Measurements from ENCODE around the gene NHP2.

The NHP2 gene

DNA sequence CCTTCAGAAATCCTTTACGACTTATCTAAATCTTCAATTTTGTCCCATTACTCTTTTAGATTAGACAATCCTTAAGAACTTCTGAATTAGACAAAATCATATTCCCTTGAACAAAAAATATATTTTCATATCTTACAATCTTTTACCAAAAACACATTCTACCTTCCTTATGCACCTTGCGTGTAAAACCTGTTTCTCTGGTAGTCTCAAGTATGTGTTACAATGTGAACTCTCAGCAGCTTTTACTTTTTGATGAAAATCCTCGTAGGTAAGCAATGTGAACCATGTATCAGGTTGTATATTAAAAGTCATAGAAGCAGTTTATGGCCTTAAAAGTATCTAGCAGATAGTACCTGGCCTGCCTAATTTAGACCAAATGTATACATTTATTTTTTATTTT, 20.8 kb upstream of the NHP2 start:
- DNase-seq (ENCODE audit: low read depth): no peak

DNA sequence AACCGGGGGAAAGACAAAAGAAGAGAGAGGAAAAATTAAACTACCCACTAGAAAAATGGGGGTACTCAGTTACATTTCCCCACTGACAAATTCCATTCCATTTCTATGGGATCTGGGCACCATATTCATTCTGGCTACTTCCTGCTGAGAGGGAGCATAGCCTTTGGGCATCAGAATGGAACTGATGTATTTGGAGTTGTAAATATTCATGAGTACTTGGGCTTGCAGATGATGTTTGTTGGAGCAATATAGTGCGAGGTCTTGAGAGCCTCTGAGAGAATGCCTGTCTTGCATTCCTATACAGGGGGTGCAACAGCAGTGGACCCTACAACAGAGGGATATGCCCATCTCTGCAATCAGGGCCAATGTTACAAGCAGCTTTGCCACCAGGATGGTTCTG, 16.8 kb upstream of the NHP2 start:
- DNase-seq (ENCODE audit: low read depth): no peak

DNA sequence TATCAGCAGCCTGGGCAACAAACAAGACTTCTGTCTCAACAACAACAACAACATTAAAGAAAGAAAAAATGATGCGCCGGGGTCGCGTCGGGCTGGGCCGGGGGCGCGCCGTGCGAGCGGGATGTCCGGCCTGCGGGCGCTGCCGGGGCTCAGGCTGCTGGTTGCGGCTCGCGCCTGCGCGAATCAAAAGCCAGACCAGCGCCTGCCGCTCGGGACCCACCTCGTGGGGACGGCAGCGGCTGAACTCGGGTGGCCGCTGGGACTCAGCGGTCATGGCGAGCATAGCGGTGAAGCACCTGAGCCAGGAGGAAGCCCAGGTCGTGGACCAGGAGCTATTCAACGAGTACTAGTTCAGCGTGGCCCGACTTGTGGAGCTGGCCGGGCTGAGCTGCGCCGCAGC, 11.9 kb upstream of the NHP2 start:
- no peak for DNase-seq (ENCODE audit: low read depth)

DNA sequence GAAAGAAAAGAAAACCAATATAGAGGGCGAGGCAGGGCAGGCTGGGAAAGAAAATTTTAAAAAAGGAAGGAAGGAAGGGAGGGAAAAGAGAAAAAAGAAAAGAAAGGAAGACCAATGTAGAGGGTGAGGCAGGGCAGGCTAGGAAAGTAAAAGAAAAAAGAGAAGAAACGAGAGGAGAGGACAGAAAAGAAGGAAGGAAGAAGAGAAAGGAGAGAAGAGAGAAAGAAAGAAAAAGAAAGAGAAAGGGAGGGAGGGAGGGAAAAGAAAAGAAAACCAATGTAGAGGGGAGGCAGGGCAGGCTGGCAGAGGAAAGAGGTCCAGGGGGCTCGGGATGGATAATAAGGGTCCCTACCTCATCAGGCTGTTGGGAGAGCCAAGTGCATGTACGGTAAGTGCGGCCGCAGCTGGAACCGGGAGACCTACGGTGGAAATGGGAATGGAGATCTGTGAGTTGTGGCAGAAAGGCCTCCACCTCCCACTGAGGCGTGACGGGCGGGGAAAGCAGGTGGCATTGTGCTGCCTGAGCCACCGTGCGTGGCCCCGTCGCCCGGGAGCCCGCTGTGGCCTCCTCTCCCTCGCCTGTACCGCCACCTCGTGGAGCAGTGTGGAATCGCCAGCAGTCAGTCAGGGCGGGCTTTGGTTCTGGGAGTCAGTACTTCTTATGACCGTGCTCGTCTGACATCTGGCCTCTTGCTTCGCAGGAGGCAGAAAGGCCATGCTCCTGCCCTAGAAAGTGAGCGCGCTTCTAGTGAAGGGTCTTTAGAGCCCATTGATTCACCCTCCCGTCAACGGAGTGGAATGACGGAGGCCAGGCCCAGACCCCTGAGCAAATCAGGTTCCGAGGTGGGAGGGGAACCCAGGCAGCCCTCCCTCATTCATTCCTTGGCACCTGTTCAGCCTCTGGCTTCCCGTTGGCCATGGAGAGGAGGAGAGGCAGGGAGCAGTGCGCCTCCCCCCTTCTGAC, 10.4 kb upstream of the NHP2 start:
- DNase-seq (ENCODE audit: low read depth): peak; percentile 87

DNA sequence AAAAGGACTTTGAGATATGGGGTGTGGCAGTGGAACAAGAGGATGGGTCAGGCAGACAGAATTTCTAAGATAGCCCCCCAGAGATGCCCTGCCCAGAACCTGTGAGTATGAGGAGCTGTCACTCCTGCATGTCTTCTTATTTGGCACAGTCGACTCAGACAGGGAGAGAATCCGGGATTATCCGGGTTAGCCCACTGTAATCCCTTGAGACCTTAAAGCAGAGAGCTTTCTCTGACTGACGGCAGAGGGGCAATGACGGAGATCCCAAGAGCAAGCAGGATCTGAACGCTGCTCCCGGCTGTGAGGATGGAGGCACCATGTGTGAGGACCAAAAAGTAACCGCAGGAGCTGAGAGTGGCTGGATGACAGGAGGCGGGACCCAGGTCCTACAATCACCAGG, 8.8 kb upstream of the NHP2 start:
- DNase-seq (ENCODE audit: low read depth): no peak

DNA sequence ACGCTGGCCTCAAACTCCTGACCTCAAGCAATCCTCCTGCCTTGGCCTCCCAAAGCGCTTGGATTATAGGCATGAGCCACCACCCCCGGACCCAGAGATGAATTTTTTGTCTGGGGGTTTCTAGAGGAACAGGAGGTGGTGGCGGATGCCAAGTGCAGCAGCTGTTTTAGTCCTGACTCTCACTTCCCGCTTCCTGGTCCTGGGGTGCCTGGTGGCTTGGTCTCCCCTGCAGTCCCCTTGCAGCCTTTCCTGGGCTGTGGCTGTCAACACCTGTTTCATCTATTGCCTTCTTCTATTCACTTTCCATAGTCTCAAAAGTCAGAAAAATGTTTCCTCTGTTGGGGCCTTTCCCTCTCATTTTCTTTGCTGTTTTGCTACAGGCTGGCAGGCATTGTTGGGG, 6.5 kb upstream of the NHP2 start:
- no peak for DNase-seq (ENCODE audit: low read depth)

DNA sequence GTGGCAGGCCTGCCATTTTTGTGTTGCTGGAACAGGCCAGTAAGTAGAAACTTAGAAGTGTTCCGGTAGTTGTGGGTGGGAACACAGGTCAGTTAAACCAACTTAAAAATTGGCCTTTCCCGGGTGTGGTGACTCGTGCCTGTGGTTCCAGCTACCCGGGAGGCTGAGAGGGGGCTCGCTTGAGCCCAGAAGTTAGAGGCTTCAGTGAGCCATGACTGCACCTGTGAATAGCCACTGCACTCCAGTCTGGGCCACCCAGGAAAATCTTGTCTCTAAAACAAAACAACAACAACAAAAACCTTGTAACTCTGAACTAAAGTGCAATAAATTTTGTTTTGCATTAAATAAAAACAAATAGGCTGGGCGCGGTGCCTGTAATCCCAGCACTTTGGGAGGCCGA, 1.4 kb upstream of the NHP2 start:
- no peak for DNase-seq (ENCODE audit: low read depth)

DNA sequence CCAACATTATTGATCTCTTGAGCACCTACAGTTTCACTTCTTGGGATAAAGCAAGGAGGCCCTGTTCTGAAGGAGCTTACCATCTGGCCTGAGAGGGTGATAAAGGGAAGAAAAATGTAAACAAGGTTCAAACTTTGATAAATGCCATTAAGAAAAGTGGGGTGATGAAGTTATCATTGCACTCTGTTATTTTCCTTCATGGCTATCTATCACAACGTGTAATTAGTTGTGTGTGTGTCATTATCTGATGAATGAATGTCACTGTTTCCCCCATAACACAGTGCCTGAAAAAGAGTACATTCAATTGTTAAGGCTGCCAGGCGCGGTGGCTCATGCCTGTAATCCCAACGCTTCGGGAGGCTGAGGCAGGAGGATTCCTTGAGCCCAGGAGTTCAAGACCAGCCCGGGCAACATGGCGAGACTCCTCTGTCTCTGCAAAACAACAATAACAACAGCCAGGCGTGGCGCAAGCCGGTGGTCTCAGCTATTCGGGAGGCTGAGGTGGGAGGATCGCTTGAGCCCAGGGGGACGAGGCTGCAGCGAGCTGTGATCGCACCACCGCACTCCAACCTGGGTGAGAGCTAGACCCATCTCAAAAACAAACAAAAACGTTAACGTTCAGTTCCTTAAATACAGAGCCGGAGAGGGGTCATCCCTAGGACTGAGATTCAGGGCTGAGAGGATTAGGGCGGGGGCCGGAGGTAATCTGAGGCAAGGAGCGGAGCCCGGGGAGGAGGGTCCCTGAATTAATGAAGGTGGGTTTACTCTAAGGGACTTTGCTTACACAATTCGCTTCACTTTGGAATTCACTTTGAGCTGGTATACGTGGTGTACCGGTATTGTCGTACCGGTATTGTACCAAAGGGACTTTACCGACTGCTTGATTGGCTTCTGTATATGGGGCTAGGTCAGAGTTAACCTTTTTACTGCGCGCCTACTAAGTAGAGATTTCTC, 917 bp downstream of the NHP2 start:
- DNase-seq (ENCODE audit: low read depth): no peak

DNA sequence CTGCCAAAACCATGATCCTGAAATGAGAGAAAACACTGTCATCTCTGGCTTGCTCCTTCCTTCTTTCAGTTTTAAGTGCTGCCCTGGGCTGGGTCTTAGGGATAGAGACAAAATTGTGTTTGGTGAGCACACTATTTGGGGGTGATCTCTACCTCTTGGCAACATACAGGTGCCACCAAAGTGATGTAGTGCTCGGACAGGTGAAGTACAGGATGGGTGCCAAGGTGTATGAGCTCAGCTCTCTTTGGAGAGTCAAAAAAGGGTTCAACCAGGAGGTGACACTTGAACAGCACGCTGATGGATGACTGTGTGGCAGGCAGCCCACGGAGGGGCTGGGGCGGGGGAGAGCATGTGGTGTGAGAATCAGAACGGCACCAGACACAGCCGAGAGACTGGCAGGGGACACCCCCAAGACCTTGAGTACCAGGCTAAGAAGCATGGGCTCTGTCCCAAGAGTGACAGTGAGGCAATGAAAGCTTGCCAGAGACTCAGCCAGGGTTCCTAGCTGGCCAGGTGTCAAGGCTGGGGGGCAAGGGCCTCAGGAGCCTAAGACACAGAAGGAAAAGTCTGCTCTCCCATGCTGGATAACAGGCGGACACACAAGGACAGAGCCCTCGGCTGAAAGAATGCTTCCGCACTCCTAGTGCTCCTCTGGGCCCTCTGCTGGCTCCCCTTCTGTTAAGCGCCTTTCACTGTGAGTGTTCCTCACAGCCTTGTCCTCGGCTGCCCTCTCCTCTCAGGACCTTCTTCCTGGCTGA, 2.5 kb downstream of the NHP2 start:
- no peak for DNase-seq (ENCODE audit: low read depth)

DNA sequence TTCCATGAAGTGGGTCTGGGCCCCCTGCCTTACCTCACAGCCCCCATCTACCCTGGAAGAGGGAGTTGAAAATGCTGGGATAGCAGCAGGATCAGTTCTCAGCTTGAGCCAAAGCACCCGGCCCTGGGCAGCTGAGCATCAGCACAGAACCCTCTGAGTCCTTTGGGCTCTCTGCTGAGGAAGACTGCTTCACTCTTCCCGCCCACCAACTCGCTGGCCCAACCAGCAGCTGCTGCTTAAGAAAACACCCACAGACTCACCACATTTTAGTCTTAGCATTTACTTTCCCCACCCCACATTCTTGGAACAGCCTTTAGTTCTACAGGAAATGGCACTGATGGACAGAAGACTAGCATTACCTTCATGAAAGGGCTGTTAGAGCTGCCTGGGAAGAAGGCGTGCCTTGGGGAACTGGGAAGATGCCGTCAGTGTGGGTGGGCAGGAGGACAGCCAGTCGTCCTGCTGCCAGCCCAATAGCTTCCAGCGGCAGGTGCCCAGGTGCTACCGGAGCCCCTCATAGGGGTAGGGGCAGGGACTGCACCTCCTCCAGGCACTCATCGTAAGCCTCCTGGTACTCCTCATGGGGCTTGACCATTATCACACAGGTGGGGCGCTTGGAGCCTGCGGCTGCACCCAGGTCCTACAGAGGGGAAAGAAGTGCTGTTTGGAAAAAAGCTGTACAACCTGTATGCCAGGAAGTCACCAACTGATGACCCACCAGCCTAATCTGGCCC, 4.3 kb downstream of the NHP2 start:
- DNase-seq (ENCODE audit: low read depth): no peak

DNA sequence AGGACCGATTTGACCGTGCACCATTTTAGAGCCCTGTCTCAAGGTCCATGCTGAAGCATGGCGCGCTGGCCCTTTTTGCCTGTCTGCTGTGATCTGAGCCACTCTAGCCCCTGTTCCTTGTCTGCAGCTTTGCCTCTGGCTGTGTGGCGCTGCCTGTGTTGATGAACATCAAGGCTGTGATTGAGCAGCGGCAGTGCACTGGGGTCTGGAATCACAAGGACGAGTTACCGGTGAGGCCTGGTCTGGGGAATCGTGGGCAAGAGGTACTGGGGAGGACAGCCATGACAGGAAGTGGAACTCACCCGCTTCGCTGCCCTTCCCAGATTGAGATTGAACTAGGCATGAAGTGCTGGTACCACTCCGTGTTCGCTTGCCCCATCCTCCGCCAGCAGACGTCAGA, 6.3 kb downstream of the NHP2 start:
- DNase-seq (ENCODE audit: low read depth): no peak

DNA sequence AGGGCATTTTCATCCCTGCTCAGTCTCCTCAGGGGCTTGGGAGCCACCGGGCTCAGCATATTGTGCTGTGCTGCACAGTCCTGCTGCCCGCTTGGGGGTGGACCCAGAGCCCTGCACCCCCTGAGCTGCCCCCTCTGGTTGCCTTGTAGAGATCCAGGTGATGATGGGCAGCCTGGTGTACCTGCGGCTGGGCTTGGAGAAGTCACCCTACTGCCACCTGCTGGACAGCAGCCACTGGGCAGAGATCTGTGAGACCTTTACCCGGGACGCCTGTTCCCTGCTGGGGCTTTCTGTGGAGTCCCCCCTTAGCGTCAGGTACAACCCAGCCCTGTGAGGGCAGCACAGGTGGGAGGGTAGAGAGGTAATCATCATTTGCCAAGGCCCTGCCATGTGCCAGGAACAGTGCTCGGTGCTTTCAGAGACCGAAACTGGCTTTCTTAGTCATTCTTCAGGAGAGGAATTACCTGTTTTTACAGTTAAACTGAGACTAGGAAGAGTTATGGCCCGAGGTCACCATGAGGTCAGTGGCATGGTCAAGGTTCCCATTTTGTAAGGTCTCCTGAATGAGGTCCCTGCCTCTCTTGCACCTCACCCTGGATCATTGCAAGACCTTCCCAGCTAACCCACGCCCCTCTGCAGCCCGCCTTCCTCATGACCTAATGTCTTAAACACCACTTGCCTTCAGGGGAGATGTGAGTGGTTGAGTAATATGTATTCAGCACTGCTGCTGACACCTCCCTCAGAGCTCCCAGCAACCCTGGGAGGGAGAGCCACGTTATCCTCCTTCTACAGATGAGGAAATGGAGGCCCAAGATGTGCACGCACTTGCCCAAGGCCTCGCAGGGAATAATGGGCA, 7.5 kb downstream of the NHP2 start:
- peak; percentile 59 for DNase-seq (ENCODE audit: low read depth)

DNA sequence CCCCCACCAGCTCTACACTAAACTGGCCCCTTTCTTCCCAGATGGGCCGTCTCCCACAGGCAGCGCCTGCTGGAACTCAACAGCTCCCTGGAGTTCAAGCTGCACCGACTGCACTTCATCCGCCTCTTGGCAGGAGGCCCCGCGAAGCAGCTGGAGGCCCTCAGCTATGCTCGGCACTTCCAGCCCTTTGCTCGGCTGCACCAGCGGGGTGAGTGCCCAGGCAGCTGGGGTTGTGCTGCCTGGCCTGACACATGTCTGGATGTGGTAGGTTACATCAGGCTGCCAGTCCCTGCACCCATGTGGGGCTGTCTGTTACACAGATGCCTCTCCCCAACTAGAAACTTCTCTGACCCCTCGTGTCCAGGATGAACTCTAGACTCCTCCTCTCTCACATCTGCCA, 9.8 kb downstream of the NHP2 start:
- DNase-seq (ENCODE audit: low read depth): no peak

DNA sequence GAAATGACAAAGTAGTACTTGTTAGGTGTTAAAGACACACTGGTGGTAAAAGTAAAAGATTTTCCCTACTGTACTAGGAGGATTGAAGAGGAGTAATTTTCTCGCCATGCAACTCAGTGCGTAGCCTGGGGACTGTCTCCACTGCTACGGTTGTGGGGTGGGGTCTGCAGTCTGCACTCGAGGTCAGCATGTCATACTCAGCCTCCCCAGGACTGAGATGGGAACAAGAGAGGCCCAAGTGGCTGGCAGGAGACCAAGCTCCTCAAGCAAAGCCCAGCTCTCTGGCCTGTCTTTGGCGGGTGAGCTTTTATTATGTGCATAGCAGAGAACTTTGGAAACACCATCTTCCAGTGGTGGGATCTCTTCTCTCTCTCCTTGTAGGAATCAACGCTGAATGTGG, 10.4 kb downstream of the NHP2 start:
- no peak for DNase-seq (ENCODE audit: low read depth)

DNA sequence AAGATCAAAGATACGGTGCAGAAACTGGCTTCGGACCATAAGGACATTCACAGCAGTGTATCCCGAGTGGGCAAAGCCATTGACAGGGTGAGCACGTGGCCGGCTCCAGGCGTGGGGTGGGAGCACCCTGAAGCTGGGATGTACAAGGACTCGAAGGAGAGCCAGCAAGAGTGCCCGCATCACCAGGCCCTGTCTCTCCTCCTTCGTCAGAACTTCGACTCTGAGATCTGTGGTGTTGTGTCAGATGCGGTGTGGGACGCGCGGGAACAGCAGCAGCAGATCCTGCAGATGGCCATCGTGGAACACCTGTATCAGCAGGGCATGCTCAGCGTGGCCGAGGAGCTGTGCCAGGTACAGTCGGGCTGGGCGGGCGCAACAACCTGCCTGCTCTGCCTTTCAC, 11.0 kb downstream of the NHP2 start:
- no peak for DNase-seq (ENCODE audit: low read depth)

DNA sequence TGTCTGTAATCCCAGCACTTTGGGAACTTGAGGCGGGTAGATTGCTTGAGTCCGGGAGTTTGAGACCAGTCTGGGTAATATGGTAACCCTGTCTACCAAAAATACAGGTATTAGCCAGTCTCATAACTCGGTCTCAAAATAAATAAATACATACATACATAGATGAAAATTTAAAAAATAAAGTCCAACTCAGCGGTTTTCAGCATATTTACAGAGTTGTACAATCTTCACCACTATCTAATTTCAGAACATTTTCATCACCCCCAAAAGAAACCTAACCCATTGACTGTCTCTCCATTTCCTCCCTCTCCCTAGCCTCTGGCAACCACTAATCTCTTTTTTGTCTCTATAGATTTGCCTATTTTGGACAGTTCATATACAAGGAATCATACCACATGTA, 12.1 kb downstream of the NHP2 start:
- no peak for DNase-seq (ENCODE audit: low read depth)

DNA sequence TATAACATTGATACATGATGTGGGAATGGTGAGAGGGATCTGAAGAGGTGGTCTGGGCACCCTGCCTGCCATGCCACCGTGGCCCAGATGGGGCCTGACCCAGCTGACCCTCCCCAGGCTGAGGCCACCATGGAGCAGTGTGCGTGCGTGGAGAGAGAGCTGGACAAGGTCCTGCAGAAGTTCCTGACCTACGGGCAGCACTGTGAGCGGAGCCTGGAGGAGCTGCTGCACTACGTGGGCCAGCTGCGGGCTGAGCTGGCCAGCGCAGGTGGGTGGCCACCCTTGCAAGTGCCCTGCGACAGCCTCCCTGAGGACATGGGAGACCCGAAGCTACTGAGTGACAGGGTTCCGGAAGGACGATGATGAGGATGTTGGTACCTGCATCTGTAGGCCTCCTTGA, 15.7 kb downstream of the NHP2 start:
- no peak for DNase-seq (ENCODE audit: low read depth)

DNA sequence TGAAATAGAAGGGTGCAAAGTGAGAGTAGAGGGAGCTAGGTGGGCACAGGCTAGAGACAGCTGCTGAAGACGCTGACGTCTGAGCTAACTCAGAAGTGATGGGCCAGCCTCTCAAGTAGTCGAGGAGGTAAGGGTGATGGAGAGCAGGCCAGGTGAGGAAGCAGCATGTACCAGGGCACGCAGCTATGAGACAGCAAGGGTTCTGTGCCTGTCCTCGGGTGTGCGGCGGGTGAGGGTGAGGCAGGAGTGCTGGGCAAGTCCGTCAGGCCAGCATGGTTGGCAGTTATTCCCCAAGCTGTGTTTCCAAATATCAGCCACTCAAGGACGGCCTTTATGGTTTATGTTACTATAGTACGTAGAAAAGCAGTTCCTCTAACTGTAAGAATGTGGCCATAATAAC, 16.7 kb downstream of the NHP2 start:
- no peak for DNase-seq (ENCODE audit: low read depth)

DNA sequence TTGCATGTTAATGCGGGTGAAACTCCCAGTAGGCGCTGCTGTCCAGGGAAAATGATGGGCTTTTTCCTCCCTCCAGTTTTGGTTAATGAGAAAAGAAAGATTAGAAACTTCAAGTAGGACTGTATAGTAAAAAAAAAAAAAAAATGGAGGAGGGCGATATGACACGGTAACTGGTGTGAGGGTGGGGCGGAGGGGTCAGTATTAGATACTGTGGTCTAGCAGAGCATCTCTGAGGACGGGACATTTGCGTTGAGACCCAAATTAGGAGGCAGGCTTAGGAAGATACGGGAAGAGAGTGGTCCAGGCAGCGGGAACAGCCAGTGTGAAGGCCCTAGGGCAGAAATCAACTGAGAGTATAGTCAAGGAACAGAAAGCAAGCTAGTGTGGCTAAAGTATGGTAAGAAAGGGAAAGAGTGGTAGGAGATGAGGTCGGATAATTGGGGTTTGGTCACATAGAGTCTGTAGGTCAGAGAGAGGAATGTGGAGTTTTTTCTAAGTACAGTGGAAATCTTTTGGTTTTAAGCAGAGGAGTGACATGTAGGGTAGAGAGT, 22.2 kb downstream of the NHP2 start:
- DNase-seq (ENCODE audit: low read depth): no peak

Measured in stimulated activated CD4-positive, alpha-beta T cell treated with anti-CD3 and anti-CD28 coated beads, Interleukin-2, amount 100 ng/mL, for 4 hours (primary cell).